NCI-H524 (cell line): ENCODE data around the gene SEMA5B.

Source experiments
- DNase-seq, 2 experiments: peaks; one replicate each; lab custom pipeline; 2025; lab: John Stamatoyannopoulos, UW

SEMA5B gene

DNA sequence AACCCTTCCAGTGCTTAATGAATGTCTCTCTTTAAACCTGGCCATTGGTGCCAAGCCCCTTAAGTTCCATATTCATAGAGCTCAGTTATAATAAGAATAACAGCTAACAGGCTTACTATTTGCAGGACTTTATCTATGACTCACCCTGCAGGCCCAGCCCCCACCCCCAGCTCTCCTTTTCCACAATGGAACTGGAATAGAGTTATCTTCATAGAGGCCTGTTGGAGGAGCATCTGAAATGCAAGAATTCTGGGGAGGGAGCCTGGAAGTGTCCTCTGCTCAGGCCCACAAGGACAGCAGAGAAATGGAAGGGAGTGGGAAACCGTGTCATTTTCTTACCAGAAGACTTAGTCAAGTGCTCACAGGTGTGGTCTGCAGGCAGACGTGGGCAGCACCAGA, 52.8 kb downstream of the SEMA5B start:
- DNase-seq = no peak

DNA sequence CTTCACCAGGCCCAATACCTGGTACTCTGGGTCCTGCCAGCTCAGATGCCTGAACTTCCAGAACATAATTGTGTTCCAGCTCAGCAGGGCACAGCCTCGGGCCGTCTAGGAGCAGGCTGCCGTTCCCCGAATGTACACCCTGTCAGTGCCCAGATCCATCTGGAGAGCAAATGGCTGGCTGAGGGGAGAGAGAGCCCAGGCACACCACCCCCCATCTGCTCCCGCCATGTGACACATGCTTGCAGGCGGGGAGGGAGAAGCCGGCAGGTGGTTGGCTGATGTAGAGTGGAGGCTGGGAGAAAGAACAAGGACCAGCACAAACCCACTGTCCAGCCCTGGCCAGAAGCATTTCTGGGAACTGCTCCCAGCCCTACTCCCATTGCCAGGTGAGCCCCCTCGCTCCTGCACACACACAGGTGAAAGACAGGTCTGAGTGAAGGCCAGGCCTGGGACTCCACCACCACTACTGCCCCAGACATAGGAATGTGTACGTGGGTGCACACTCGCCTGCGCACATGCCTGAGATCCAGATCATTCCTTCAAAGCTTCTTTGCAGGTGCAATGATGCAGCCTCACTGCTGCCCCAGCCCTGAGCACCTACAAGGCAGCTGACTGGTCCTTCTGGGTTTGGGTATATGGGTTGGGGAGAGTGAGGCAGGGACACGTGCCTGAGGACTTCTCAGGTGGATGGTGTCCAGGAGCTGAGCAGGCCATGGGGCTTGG, 53.5 kb downstream of the SEMA5B start:
- DNase-seq = peak; percentile 94 to 96

DNA sequence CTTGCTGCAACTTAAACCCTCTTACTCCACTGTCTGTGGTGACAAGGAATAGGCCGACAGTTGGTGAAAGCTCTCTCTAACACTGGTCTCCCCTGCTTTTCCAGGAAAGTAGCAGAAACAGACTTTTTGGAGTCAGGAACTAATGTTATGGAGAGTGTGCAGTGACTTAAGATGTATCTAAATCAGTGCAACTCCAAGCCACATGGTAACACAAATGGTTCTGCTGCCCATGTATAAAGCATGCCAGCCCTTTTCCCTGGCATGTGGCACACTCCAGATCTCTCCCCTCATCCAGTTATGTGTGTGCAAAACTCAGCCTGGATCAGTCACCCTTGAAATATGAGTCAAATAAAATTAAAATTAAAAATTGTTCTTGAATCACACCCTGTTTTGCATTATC, 55.4 kb downstream of the SEMA5B start:
- no peak for DNase-seq

DNA sequence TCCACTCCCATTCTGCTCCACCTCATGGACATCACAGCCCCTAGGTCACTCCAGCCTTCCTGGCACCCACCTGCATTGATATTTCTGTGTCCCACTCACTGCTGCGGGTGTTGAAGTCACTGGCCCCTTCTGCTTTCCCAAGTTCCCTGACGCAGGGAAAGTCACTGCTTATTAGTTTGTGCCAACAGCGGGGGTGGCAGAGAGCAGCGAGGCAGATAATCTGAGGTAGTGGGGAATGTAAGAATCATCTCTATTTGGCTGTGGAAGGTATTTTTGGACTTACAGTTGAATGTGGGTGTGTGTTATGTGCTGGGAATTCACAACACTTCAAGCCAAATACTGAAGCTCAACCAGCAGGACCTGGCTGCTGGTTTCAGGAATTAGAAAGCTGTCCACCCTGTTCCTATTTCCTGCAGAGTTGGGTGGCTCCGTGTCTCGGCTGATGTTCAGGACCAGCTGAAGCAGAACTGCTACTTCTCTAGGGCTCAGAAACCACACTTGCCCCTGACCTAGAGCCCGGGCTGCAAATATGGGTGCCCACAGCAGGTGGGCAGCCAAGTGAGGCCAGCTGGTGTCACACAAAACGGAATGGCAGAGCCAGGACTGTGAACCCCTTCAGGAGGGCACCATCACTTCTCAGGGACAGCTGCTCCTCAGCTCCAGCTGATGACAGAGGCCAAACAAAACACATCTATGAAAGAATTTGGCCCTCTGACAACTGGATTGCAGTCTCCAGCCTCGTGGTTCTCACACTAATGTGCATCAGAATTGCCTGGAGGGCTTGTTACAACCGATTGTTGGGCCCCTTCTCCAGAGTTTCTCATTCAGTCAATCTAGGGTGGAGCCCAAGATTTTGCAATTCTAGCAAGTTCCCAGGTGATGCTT, 57.7 kb downstream of the SEMA5B start:
- DNase-seq = peak in 1 of 2 experiments; percentile 30

DNA sequence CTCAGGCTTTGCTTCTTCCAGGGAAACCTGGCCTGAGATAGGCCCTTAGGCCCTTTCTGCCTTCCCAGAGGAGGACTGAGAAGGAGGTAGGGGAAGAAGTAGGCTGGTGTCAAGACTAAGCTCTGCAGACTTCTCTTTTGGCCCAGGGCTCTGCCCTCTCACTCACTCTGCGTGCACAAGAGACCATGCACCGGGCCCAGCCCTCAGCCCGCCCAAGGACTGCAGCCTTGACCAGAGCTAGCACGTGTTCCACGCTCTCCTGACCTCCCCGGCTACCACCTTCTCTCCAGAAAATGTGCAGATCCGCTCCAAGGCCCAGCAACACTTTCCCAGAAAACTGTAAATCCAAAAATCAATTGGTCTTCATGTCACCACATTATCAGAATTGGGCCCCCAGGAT, 59.8 kb downstream of the SEMA5B start:
- no peak for DNase-seq

DNA sequence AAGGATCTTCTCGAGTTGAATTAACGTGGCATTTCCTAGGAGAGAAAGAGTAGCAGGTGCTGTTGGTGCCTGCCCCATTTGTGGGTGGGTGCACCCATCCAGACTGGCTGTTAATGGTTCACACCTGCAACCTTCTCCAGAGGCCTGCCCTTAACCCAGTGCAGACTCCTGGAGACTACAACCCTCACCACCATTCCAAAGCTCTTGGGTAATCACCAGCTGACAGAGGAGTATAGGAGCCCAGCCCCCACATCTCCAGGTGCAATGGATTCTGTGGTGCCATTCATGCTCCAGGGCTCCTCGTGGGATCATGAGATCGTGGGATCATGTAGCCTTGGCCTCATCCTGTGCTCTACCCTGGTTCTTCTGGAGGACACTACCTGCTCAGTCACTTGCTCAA, 60.2 kb downstream of the SEMA5B start:
- no peak for DNase-seq

DNA sequence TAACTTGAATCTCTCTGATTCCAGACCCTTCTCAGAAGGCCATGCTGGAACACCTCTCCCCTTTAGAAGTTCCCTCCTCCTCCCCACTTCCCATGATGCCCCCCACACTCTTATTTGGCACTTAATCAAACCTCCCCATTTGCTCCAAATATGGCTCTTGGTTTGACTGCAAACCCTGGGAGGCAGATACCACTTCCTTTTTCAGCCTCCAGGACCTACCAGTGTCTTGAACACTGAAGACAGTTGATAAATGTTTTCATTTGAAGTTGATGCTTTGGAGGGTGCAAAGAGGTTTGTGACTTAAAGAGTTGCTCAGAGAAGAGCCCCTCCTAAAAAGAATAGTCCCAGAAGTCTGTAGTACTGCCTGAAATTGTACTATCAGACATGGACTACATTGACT, 61.5 kb downstream of the SEMA5B start:
- DNase-seq = no peak

DNA sequence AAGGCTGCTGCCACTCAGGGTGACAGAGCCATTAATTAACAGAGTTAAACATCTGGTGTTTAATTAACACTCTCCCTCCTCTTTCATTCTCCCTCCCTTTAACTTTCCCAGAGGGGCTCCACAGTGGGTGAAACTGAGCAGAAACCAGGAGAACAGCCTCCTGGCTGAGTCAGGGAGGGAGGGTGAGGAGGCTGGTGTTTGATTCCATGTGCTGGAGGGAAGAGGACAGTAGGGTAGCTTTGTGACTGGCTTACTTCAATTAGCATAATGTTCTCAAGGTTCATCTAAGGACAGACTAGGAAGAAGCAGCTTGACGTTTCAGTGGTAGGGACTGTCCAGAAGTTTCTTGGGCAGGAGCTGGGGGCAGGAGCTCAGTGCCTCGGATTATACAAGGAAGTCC, 62.8 kb downstream of the SEMA5B start:
- DNase-seq = peak in 1 of 2 experiments; percentile 49

DNA sequence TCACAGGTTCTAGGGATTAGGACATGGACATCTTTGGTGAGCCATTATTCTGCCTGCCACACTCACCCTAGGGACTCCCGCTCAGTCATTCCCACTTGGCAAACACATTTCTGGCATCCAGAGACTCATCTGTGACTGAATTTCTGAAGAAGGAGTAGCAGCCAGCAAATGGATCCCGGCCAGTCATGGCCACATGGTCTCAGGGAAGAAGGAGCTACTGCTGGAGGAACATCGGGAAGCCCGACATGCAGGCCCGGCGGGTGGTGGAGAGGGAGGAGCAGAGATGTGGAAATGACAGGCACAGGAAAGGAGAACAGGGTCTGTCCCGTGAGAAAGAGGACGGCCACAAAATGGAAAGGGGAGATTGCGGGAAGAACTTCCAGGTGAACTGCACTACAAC, 65.4 kb downstream of the SEMA5B start:
- DNase-seq = no peak

DNA sequence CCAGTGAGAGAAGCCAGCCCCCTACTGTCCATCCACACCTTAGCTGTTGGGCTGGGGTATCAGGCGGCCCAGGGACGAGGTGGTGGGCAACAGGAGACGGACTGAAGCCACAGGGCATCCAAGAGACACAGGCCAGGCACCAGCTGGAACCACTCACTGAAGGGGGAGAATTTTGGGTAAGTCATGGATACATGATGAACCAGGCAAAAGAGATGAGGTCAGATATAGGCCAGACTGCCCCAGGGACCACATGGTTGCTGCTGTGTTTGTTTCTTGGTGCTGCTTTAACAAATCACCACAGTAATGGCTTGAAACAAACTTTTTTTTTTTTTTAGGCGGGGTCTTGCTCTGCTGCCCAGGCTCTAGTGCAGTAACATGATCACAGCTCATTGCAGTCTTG, 66.4 kb downstream of the SEMA5B start:
- no peak for DNase-seq

DNA sequence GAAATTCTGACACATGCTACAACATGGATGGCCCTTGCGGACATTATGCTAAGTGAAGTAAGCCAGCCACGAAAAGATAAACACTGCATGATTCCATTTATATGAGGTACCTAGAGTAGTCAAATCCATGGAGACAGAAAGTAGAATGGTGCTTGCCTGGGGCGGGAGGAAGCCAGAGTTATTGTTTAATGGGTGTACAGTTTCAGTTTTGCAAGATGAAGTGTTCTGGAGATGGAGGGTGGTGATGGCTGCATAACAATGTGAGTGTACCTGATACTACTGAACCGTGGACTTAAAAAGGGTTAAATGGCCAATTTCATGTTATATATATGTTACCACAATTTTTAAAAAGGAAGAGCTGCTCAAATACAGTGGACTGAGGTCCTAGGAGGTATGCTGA, 66.9 kb downstream of the SEMA5B start:
- no peak for DNase-seq

DNA sequence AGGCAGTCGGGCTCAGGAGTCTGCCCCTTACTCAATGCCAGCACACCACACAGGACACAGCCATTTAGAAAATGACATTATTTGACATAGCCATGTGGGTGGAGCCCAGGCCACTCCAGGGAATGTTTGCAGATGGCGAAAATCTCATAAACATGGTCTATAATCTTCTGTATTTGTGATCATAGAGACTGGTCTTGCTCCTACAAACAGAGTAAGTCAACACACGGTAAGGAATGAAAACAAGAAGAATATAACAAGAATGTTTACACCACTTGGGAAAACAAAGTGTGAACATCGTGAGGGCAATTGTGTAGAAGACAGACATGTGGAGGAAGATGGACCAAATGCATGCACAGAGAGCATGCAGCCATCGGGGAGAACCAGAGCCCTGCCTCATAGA, 68.2 kb downstream of the SEMA5B start:
- DNase-seq = no peak

DNA sequence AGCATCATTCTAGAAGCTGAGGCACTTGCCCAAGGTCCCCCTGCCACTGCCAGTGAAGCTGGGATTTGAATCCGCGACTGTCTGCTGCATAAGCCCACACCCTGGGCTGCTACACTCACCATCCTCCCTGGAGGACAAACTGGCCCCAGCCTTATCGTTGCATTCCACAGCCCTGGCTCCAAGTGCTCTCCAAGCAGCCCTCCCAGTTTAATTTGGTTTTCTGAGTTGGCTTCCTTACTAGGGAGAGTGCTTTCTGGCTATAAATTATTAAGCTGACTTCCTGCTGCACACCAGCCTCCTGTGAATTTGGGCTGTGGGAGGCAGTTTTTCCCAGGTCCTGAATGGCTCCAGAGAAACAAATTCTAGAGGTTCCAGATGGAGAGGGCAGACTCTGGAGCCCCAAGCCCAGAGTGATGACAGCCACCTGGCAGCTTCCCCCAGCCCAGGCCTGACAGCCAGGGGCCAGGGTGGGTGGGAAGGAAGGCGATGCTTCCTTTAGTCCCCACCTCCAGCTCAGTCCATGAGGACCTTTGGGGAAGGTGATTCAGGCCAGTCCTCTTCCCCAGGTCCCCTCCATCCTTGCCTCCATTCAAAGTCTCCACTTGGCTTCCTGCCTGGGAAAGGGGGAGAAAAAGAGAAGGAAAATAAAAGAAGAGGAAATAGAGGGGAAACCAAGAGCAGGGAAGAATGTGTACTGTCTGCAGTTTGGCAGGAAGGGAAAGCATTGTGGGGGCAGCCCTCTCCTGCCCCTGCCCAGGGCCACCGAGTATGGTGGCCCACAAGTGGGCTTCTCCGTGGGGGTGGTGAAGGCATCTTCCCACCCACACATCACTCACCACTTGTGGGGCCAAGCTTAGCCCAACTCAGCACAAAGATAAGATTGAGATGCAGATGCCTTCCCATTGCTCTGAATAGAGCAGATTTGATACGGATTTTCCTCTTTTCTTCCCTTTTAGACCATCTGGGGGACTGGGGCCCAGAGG, 69.6 kb downstream of the SEMA5B start:
- DNase-seq = no peak

DNA sequence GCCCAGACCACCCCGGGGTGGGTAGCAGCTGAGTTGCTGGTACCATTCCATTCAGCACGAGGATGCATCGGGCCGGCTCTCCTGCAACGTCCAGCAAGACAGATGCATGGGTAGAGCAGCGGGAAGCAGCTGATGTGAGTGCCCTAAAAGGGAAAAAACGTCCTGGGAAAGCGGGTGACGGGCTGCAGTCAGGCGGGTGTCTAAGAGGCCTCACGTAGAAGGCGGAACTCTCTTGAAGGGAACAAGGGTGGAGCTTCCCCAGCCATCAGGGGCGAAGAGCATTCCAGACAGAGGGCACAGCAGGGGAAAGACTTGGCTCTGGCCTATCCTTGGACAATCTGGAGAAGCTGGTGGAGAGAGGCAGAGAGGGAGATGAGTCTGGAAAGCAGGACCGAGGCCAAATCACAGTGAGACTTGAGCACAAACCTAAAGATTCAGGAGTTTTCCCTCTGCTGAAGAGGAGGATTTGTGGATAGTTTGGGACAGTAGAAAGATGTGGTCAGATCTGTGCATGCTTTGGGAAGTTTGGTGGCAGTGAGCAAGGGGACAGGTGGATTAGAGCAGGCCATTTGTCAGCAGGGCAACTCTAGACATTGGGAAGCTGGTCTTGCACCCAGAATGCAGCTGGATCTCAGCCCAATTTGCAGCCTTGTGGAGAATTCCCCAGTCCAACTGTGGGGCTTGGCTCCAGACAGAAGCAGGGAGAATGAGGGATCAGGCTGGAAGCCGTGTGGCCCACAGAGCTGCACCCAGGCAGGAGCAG, 70.7 kb downstream of the SEMA5B start:
- DNase-seq = no peak

DNA sequence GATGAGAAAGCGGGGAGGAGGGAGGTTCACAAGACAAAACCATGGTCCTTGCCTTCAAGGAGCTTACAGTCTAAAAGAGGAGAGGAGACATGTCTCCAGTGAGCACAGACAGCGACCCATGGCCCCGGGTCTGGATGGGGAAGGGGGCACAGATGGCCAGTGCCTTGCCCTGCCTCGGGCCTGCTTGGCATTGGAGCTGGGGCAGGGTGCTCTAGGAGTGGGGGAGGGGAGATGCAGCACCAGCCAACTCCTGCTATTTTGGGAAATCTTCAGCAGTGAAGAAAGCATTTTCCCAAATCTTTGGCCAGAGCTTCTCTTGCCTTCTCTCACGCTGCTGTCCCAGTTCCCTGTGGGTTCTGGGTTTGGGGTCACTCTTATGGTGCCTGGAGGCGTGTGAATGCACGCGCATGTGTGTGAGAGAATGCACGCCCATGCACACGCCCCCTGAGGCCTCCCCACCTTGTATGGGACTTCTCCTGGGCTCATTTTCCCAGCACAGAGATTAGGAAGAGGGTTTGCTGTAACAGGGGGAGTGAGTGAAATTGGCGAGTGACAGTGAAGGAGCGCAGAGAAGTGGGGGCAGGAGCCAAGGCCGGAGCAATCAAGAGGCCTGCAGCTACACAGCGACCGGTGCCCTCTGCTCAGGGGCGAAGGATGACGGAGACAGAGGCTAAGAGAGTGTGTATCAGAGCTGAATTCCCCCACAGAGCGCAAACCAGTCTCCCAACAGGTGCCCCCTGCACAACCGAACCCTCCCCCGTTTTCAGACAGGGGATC, 71.5 kb downstream of the SEMA5B start:
- DNase-seq = no peak

DNA sequence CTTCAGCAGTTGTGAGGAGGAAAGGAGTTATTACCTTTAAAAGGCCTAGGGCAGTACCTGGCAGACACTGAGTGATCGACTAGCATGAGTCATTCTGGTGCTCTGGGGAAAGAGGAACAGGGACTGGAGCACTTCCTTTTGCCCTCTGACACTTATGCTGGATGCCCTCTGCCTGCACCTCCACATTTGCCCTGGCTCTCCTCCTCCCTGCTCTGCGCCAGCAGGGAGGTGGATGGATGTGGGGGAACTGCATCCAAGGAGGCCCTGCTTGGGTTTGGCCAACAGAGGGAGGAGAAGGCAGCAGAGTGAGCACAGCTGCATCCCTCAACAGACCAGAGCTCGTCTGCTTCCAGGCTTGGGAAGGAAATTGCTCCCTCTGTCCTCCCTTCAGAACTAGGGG, 75.0 kb downstream of the SEMA5B start:
- DNase-seq = no peak

DNA sequence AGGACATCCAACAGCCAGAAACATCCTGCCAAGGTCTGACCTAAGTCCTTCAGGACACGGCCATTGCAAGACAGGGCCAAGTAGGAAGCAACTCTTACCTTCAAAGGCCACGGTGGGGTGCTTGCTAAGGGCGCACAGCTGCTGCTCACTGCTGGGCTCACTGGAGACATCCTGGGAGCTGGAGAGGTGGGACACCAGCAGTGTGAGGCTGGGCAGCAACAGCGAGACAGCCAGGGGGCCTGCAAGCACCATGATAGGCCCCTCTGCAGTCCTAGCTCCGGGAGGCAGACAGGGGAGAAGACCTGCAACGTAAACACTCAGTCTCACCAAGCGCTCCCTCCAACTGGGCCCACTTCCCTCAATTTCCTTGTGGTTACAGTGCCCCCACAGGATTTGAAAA, 79.2 kb downstream of the SEMA5B start:
- DNase-seq = peak; percentile 48 to 82

DNA sequence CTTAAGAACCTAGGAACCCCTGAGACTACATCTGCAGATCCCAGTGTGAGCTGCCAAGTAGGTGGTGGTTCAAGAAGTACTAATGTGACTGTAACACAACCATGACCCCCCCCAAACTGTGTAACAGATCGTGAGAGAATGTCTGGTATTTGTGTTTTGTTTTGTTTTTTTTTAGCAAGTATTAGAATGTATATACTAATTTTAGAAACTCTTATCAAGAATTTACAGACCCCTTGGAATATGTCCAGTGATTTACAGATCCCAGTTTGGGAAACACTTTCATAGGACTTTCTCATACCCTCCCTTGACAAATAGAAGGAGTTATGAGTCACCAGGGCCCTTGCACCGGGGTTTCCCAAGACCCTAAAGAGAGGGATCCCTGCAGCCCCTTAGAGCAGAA, 79.8 kb downstream of the SEMA5B start:
- DNase-seq = no peak

DNA sequence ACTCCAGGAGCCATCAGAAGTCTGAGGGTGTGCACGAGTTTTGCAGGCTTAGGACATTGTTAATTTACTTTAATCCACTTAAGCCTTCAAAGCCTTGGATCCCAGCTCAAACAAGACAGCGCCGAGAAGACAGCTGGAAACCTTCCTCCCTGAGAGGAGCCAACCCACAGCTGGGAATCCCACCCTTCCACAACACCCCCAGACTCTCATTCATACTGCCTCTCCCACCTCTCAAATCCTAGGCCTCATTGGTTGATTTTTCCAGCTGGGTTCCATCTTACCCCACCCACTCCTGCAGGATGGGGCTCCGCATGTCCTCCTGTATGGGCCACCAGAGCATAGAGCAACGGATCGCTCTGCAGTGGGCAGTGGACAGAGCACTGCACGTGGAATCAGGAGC, 80.4 kb downstream of the SEMA5B start:
- DNase-seq = peak; percentile 91 to 94

DNA sequence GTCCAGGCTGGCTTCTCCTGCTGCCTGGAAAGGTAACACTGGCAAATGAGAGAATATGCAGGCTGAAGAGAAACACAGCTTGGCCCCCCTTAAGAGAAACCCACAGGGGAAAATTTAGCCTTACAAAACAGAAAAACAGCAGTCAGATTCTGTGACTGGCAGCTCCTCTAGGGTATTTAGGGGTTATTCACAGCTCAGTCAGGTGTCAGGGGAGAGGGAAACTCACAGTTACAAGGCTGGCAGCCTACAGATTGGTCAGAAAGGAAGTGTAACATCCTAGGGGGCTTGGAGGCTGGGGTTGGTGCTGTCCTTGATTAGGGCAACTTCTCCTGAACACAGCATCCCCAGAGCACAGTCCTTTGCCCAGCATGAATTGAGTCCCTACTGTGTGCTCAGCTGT, 81.4 kb downstream of the SEMA5B start:
- no peak for DNase-seq

DNA sequence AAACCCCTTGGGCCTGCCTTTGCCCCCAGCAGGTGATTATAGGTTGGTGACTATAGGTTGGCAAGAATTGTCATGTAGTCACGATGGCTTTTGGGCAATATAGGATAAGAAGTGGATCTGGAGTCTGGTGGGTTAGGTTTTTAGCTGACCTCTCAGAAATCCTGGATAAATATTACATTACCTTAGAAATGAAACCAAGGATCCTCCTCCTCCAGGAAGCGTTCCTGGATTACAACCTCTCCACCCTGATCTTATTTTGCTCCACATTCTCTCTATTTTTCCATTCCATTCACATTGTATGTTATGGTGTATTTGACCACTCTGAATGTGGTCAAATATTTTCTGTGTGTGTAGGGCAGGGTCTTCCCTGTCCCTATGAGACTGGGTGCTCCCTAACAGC, 82.3 kb downstream of the SEMA5B start:
- DNase-seq = no peak
